ENCODE results near the gene SLC39A7. TPM values are rescaled to one million over a fixed set of nuclear protein-coding genes. Genes with fewer than 3 reads are reported as not detected.

The SLC39A7 gene
- total RNA-seq, 4 donors from 2014 or later: 21.9 to 45.4 (median 26.2) TPM

DNA sequence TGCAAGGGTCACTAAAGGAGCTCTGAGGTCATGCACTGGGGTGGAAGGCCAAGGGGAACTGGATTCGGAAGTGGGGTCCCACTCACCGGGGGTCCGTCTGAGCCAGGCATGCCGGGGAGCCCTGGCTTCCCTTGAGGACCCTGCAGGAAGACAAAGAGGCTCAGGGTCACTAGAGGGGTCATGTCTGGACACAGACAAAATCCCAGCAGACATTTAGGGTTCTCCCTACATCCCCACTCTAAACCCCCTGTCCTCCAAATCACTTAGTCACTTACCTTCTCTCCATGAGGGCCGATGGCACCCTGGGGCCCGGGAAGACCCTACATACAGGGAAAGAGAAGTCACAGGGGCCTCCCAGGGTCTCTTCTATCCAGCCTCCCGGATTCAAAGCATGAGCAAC, 23.8 kb upstream of the SLC39A7 start:
- Histone ChIP-seq H3K27ac (no peak overlapping the region), H3K9me3 (no peaks in the 10 kb centered on the region), H3K4me3 (no peak overlapping the region), H3K4me1 (no peaks in the 10 kb centered on the region), H3K36me3 (no peaks in the 10 kb centered on the region), H3K27me3 (no peaks in the 10 kb centered on the region)
- DNase-seq (no peak), ATAC-seq (no peak)
- in situ Hi-C loops (cut with MboI; ENCODE audit: low sequenced_read_pairs in 4 of 4): no loop called here
- TF ChIP-seq, protein P1, sequence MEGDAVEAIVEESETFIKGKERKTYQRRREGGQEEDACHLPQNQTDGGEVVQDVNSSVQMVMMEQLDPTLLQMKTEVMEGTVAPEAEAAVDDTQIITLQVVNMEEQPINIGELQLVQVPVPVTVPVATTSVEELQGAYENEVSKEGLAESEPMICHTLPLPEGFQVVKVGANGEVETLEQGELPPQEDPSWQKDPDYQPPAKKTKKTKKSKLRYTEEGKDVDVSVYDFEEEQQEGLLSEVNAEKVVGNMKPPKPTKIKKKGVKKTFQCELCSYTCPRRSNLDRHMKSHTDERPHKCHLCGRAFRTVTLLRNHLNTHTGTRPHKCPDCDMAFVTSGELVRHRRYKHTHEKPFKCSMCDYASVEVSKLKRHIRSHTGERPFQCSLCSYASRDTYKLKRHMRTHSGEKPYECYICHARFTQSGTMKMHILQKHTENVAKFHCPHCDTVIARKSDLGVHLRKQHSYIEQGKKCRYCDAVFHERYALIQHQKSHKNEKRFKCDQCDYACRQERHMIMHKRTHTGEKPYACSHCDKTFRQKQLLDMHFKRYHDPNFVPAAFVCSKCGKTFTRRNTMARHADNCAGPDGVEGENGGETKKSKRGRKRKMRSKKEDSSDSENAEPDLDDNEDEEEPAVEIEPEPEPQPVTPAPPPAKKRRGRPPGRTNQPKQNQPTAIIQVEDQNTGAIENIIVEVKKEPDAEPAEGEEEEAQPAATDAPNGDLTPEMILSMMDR (IDR thresholded peaks at IDR 0.05 in 4 of 5, conservative IDR thresholded peaks at IDR 0.05 in 1 of 5): no peak
- no peak for TF ChIP-seq POLR2A (IDR thresholded peaks at IDR 0.05)
- intact Hi-C loops (cut with DNase I; ENCODE audit: low total_unique reads): no loop called here

DNA sequence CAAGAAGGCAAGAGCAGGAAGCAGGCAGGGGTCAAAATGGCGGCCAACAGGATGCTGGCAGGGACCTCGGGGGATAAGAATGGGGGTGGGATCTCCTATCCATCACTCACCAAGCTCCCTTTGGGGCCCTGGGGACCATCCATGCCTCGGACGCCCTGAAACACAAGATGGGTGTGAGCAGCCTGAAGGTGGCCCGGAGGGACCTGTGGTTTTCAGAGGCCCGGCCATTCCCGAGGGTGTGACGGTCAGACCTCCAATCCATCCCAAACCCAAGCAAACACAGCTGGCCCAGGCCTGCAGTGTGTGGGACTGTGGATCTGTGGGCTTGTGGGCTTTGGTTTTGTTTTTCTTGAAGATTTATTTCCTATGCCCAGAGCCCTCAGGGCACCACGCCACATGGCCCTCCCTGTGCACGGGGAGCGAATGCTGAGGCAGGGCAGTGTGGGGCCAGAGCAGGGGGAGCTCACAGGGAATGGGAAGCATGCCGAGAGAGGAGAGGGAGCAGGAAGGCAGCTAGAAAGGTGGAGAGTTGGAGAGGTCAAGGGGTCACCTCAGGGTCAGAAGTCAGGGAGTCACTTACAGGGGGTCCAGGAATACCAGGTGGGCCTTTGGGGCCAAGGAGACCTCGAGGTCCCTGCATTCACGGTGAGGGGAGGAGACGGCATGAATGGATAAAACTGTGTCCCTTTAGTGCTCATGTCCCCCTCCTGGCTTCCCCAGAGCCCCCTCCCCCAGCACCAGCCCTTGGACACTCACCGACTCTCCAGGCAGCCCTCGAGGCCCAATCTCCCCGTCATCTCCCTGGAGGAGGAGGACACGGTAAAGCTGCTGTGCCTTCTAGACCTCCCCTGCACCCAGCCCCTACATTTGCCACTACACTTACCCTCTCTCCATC, 22.9 kb upstream of the SLC39A7 start:
- TF ChIP-seq, protein P1 (IDR thresholded peaks at IDR 0.05 in 4 of 5, conservative IDR thresholded peaks at IDR 0.05 in 1 of 5): no peak
- no peak for TF ChIP-seq POLR2A (IDR thresholded peaks at IDR 0.05)
- no peak overlapping the region for H3K4me3 ChIP-seq
- no peaks in the 10 kb centered on the region for H3K36me3 ChIP-seq
- no peak overlapping the region for H3K27ac ChIP-seq
- no peak for DNase-seq
- in situ Hi-C loops (cut with MboI; ENCODE audit: low sequenced_read_pairs in 4 of 4) (no loop called here), intact Hi-C loops (cut with DNase I; ENCODE audit: low total_unique reads) (no loop called here)
- H3K4me1 ChIP-seq: no peaks in the 10 kb centered on the region
- no peaks in the 10 kb centered on the region for H3K9me3 ChIP-seq
- ATAC-seq: no peak
- H3K27me3 ChIP-seq: no peaks in the 10 kb centered on the region

DNA sequence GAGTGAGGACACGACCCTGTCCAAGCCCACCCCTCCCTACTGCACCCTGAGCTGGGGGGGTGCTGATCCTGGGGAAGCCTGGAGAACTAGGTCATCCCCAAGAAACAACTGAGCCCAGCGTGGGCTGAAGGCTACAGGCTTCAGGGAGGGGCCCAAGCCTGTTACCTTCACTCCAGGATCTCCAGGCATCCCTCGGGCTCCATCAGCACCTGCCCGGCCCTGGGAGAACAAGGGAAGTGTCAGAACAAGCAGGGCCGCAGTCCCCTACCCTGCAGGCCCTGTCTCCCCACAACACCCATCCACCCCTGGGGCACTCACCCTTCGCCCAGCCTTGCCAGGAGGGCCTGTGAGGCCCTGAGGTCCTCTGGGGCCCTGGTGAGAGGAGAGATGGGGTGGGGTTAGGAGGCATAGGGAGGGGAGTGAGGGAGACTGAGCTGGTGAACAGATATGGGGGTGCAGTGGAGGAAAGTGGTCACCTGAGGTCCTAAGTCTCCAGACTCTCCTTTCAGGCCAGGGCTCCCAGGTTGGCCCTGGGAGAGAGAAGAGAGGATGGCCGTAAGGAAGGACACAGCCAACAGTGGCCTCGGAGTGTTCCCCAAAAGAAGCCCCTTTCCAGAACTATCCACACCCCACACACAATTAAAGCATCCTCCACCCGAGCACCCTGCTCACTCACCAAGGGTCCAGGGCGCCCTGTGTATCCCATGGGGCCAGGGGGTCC, 21.8 kb upstream of the SLC39A7 start:
- Histone ChIP-seq H3K27me3 (no peaks in the 10 kb centered on the region), H3K4me3 (no peak overlapping the region), H3K36me3 (no peaks in the 10 kb centered on the region), H3K4me1 (no peaks in the 10 kb centered on the region), H3K9me3 (no peaks in the 10 kb centered on the region), H3K27ac (no peak overlapping the region)
- TF ChIP-seq, protein P1 (IDR thresholded peaks at IDR 0.05 in 4 of 5, conservative IDR thresholded peaks at IDR 0.05 in 1 of 5): no peak
- intact Hi-C loops (cut with DNase I; ENCODE audit: low total_unique reads): no loop called here
- DNase-seq: no peak
- no peak for ATAC-seq
- in situ Hi-C loops (cut with MboI; ENCODE audit: low sequenced_read_pairs in 4 of 4): no loop called here

DNA sequence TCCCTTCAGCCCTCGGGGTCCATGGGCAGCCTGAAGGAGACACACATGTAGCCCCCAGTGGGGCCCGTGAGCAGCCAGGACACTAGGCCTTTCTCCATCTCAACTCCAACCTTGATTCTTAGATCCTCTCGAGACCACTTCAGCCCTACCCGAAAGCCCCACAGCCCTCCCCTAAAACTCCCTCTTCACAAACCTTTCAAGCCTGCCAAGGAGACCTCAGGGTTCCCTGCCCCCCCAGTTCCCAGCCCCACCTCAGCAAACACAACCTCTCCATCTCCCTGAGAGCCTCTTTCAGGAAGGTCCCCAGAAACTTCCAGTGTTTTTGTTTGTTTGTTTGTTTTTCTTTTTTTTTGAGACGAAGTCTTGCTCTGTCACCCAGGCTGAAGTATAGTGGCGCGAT, 19.5 kb upstream of the SLC39A7 start:
- no peaks in the 10 kb centered on the region for H3K36me3 ChIP-seq
- intact Hi-C loops (cut with DNase I; ENCODE audit: low total_unique reads): no loop called here
- no peaks in the 10 kb centered on the region for H3K9me3 ChIP-seq
- no peak overlapping the region for H3K4me3 ChIP-seq
- TF ChIP-seq, protein P1 (IDR thresholded peaks at IDR 0.05 in 4 of 5, conservative IDR thresholded peaks at IDR 0.05 in 1 of 5): no peak
- TF ChIP-seq POLR2A (IDR thresholded peaks at IDR 0.05): no peak
- ATAC-seq (no peak), DNase-seq (no peak)
- no peak overlapping the region for H3K27ac ChIP-seq
- no peaks in the 10 kb centered on the region for H3K27me3 ChIP-seq
- in situ Hi-C loops (cut with MboI; ENCODE audit: low sequenced_read_pairs in 4 of 4): no loop called here
- no peaks in the 10 kb centered on the region for H3K4me1 ChIP-seq

All from gastrocnemius medialis (tissue), 4 donors.